NCI-H1417 (cell line): ENCODE measurements around the gene LRCH1.
A peak's percentile ranks its signal among the peaks of the same experiment; 100 is the strongest.
"Not testable (repeated sequence)": the region's sequence is repeated elsewhere in the genome, so short reads cannot be mapped to it uniquely, and the experiment has no call there.

Source experiments
- DNase-seq, 3 experiments: peaks; one replicate each; lab custom pipeline; 2025; lab: John Stamatoyannopoulos, UW

The LRCH1 gene, protein sequence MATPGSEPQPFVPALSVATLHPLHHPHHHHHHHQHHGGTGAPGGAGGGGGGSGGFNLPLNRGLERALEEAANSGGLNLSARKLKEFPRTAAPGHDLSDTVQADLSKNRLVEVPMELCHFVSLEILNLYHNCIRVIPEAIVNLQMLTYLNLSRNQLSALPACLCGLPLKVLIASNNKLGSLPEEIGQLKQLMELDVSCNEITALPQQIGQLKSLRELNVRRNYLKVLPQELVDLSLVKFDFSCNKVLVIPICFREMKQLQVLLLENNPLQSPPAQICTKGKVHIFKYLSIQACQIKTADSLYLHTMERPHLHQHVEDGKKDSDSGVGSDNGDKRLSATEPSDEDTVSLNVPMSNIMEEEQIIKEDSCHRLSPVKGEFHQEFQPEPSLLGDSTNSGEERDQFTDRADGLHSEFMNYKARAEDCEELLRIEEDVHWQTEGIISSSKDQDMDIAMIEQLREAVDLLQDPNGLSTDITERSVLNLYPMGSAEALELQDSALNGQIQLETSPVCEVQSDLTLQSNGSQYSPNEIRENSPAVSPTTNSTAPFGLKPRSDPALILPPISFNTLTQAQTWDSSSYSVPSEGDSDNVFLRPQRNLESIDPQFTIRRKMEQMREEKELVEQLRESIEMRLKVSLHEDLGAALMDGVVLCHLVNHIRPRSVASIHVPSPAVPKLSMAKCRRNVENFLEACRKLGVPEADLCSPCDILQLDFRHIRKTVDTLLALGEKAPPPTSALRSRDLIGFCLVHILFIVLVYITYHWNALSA

DNA sequence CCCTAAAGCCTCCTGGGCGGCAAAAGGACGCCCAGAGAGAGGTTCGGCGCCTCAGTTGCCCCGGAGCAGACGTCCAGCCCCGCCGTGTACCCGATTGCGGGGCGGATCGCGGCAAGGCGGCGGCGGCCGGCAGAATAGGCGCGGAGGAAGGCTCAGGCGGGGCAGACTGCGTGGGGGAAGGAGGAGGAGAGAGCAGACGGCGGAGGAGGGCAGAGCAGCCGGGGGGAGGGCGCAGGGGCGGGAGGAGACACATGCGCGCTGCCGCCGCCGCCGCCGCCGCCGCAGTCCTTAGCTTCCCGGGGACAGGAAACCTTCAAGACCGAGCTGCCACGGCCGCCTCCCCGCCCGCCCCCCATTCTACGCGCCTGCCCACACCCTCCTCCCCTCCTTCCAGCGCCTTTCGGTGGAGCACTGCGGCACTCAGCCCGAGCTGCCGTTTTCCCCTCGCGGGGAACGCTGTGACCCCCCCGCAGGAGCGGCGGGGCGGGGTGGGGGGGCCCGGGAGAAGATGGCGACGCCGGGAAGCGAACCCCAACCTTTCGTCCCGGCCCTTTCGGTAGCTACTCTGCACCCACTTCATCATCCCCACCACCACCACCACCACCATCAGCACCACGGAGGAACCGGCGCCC is at the start of gene LRCH1:
Gene LRCH1 (plus strand): TSS at position 282 of the 632 bp plus-strand sequence. CDS start 227 bp downstream, at position 509.
- DNase-seq: peak; percentile 83 to 87 (median 84)

DNA sequence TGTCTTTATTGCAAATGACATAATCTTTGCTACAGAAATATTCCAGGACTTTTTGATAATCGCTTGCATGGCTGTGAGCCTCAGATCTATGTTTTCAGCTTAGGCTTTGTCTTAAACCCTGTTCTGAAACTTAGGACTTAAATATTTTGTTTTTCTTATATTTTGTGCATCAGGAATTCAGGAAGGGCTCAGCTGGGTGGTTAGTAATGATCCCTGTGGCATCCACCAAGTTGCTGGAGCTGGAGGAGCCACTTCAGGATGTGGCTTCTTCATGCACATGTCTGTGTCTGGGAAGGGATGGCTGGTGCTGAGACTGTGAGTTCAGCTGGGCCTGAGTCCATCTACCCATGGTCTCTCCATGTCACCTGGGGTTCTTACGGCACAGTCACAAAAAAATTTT is 48.9 kb upstream of the LRCH1 start:
- DNase-seq: no peak

DNA sequence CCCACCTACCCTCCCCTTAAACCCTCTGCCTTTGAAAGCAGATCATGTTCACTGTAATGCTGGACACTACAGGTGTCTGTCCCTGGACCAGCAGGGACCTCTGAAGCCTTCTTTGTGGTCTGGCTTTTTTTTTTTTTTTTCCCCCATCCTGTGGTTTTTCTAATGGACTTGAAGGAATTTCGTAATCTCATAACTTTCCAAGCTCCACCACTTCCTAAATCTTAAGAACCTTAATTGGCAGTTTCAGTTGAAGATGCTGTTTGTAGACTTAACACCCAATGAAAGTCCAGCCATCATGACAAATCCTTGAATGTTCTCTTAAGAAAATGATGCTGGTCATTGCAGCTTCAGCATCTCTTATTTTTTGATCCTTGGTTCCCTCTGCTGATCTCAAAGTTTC is 45.0 kb upstream of the LRCH1 start:
- DNase-seq: no peak

DNA sequence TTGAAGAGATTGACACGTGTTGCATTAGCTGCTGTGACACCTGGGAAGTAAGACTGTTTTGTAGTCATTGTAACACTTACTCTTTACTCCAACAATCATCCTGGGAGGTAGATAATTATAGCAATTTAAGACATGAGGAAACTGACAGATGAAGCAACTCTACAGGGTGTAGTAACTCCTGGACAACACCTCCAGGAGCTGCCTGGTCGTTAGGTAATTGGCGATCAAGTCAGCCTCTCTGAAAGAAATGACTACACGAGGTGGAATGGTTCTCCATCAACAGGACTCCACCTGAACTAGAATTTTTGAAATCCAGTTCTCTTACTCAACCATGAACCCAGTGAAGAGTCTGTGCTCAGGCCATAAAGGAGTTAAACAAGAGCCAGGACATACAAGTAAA is 43.0 kb upstream of the LRCH1 start:
- DNase-seq: peak in 1 of 3 experiments; percentile 2

DNA sequence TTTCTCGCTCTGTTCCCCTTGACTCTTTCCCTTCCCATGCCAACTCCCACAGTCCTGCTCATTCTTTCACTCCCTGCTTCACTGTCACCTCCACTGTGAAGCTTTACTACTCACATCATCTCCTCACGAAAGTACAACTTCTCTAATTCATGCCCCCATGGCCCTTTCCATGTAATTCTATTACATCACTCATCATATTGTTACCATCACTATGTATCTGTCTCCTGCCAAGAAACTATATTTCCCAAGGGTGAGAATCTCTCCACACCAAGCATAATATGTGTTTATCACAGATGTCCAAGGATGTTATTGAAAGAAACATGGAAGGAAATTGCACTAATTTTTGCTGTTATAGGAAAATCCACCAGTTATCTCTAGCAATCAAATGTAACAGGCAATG is 37.2 kb upstream of the LRCH1 start:
- DNase-seq: no peak

DNA sequence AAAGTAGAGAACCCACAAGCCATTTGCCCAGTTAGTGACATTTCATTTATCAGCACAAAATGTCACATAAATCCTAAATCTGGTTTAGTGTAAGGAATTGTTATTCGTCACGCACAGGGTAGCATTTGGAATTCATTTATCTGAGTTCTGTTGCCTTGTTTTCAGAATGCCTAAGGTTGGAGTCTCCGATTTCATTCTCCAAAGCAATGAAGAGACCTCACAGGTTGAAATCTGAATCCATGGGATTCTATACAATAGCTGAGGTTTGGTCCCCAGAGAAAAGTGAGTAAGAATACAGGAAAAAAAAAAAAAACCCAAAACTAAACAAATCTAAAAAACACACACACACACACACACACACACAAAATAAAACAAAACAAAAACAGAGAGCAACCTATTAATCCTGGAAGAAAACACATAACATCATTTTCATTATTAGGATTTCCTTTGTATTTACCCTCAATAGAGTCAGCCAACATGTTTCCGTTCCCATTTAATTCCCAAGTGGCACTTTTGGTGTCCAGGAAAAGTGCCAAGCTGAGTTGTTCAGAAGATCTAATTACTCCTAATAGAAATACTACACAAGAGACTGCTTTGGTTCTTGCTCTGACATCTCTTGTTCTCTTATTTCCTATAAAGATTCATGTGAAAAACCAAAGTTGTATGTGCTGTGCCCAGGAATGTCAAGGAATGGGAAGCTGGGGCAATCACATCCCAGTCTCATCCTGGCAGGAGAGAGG is 36.2 kb upstream of the LRCH1 start:
- peak in 1 of 3 experiments; percentile 60 for DNase-seq

DNA sequence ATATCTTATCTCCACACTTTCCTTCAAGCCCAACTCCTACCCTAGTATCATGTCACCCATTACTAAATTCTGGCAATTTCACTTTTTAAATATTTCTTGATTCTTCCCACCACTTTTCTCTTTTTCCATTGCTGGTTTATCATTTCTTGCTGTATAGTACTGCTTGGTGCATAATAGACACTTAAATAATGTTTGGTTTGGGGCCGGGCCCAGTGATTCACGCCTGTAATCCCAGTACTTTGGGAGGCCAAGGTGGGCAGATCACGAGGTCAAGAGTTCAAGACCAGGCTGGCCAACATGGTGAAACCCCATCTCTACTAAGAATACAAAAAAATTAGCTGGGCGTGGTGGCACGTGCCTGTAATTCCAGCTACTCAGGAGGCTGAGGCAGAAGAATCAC is 35.2 kb upstream of the LRCH1 start:
- DNase-seq: not testable (repeated sequence)

DNA sequence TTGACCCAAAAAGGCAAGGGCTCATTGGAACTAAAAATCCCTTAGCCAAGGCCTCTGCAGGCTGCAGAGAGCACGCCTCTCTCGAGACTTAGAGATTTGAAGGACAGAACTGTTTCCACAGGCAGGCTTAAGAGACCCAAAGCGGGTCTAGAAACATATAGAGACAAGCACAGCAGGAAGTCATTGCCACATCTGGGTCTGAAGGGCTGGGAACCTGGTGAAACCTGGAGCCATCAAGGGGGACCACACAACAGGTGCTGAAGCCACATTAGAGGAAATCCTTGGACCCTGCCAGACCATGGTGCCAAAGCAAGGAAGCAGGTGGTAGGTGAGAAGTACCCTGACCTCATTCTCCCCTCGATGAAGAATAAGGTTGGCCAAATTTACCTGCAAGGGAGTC is 33.8 kb upstream of the LRCH1 start:
- no peak for DNase-seq

DNA sequence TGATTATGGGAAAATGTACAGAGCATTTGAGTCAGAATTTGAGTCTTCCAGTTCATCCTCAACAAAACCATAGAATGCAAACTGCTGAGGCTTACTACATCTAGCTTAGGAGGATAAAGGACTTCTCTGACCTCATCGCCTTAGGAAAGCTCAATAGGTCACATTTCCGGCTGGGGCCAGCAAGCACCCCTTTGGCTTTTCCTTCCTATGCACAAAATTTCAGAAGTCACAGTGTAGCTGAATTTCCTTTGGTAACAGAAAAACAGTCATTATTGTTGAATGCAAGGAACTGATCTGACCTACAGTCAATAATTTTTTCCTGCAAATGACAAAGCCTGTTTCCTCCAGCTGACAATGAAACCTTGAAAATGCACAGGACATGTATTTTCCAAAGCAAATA is 32.8 kb upstream of the LRCH1 start:
- no peak for DNase-seq

DNA sequence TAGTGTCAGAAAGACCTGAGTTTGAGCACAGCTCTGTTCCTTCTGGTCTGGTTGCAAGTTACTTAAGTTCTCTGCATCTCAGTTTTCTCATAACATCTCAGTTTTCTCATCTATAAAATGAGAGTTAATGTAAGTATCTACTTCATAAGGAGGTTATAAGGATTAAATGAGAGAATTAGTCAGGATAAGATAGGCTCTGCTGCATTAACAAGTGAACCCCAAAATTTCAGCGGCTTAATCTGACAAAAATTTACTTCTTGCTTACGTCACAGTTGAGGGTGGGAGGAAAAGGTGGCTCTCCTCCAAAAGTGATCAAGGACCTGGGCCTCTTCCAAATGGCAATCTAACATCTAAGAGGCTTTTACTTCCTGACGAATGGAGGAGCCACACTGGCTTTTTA is 31.5 kb upstream of the LRCH1 start:
- no peak for DNase-seq

DNA sequence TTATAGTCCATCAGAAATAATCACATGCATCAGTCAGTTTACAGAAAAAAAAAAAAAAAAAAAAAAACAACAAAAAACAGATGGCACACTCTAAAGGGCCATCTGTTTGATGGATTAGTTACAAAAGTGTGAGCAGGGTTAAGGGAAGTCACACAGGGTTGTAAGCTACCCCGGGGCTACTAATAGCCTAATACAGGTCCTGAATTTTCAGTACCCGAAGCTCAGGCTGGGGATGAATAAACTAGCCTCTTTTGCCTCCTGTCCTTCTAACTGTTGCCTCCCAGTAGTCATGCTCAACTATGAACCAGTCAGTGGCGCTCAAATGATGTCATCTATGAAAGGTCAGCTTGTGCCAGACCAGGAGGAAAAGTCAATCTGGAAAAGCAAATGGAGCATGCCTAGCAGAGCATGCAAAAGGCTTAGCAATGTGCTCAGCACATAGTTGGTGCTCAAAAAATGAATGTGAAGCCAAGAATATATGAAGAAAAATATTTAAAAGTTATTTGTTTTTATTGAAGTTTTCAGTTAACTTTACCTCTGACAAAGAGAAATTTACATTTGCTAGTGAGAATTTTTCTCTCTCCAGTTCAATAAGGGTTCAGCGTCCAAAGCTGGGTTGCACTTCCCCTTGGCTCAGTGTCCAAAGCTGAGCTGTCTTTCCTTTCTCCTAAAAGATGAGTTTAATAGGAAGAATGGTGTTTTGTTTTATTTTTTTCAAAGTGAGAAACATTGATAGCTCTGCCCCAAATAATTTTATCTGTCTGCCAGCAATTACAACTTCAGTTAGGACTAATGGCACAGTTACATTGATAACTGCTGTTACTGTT is 30.8 kb upstream of the LRCH1 start:
- DNase-seq: no peak

DNA sequence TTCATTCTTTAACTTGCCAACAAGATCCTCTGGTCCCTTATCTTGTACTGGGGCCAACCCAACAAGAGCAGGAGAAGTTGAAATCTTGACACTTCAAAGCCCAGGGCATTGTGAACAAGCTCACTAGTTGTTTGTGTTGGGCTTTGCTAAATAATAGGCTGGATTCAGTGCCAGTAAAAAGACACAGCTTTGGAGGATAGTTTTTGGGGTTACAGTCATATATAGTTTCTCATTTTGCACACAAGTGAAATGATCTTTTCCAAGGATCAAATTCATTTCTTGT is 30.3 kb upstream of the LRCH1 start:
- DNase-seq: no peak

DNA sequence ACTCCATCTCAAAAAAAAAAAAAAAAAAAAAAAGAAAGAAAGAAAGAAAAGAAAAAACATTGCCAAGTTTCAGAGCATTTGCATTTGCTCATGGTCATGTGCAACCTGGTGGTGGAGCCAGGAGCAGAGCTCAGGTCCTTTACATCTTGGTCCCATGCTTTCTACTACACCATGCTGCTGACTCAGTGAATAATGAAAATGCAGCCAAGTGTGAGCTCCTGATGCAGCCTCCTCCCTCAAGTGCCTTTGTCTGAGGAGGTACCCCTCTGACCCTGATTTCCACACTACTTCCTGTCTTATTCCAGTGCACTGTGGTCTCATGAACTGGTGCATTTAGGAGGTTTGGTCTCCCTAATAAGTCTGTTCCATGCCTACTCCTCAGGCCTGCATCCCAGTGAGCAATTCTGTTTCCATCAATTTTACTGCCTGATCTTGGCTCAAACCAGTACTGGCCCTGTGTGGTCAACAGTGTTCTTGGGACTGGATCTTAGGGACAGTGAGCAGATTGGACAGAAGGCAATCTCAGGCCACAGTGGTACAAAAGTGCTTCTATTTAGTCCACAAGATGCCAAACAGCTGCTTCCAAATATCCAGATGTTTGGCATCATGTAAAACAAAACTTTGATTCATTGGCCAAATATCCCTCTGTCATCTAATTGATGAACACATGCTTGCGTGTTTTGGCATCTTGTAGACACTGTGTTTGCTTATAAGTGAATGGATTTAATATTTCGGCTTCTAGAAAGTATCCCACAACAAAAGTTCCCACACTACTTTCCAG is 28.8 kb upstream of the LRCH1 start:
- no peak for DNase-seq

DNA sequence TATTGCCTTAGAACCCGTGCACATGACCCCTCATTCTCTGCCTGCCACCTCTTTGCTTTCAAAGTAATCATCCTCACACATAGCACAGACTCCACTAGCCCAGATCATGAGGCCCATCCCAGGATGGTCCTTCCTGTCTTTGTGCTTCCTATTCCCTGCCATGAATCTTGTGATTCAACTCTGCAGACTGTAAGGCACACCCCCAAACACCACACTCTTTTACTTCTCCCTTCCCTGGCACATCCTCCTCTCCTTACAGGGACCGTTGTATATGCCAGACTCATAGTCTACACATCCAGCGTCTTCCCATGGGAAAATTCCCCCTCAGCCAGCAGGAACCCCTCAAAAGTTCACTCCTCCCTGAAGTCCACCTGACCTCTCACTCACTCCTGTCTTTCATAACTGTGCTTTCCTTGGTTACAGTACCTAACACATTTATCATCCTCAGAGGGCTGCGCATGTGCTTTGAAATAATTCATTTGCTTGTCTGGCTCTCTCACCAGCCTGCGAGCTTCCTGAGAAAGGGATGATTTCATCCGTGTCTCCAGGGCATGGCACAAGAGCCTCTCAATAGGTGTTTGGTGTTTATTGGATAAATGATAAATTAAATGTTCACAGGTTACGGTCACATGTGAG is 26.8 kb upstream of the LRCH1 start:
- peak; percentile 4 to 75 (median 45) for DNase-seq

DNA sequence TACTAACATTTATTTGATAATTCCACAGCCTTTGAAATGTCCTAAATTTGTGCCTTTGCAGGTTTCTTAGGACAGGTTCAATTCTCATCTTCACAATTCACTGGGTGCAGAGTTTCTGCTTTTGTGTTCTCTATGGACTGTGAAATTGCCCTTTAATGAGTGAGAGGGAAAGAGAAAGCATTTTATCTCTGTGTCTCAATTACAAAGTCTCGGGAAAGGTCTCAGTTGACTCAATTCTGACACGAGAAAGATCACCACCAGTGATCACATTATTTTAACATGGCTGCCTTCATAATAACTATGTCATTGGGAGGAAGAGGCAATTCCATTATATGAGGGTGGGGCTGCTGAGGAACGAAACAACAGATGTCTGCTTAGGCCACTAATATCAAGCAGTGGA is 26.2 kb upstream of the LRCH1 start:
- peak in 2 of 3 experiments; percentile 38 to 75 for DNase-seq

DNA sequence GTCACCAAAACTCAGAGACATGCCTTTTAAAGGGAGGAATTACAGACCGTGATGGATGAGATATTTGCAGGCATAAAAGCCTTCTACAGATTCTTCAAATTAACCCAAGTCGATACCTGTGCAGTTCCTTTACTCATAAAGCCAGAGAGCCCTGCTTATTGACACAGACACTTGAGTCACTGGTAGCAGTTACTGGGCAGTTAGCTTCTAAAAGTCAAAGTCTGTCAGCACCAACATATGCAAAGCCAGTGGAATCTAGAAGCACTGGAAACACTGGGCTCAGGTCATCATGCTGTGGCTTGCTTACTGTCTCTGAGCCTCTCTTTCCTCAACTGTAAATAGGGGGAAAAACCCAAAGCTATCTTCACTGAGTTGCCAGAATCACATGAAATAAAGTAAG is 25.7 kb upstream of the LRCH1 start:
- peak in 2 of 3 experiments; percentile 18 to 24 for DNase-seq

DNA sequence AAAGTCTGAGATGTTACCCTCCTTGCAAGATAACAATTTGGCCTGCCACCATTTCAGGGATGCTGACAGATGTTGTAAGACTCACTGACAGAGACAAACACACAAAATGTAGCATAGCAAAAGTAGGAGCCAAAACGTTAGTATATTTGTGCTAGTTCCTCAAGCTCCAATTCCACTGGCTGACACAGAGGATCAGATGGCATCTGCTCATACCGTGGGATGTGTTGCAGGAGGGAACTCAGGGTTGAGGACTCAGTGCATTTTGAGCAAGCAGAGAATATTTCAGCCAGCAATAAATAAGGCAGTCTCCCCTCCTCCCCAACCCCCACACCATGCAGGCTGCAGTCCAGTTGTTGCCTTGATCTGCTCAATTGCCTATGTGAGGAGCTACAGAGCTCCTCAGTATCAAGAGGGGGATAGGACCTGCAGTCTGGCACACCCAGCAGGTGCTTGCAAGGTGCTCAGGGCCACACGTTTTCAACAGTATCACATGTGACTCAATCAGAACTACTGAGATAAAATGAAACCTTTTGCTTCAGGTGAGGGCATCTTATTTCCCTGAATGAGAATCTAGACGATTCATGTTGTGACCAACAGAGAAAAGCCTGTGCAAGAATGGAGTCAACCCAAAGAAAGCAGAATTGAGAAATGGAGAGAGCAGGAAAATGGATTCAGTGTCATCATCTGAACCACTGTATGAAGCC is 23.6 kb upstream of the LRCH1 start:
- DNase-seq: peak in 1 of 3 experiments; percentile 73

DNA sequence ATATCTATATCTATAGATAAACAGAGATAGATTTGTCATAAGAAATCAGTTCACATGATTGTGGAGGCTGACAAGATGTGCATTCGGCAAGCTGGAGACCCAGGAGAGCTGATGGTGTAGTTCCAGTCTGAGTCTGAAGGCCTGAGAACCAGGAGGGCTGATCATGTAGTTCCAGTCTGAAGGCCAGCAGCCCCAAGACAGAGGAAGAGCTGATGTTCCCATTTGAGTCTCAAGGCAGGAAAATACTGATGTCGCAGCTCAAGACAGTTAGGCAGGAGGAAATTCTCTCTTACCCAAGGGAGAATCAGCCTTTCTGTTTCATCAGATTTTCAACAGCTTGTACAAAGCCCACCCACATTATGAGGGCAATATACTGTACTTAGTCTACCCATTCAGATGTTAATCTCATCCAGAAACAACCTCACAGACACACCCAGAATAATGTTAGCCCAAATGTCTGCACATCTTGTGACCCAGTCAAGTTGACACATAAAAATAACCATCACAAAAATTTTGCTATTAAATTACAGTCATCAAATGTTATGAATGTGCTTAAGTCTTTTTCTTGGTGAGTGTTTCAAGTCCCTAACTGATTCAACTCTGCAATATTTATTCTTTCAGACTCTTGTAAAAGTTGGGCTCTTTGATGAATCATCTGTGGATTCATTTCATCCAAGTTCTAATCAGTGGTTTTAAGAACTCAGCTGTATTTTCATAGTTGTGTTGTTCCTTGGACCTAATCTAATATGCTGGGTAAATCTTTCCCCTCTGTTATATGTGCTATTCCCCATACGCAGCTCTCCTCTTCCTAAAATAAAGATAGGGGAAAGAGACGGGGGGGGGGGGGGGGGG is 22.7 kb upstream of the LRCH1 start:
- no peak for DNase-seq

DNA sequence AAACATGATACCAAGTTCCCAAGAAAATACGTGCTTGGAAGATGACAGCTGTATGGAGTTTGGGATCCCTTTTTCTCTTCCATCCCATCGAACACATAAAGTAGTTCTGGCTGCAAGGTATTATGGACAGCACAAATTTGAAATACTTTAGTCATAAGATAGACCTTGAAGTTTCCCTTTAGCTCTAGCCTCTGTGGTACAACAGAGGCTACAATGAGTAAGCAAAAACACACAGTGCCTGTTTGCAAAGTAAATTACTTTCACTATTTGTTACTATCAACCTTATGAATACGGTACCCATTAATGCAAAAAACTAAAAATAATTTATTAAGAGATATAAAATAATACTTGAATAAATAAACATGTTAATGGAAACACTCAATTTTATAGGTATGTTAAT is 21.0 kb upstream of the LRCH1 start:
- DNase-seq: no peak
